Choroid plexus epithelial cell (primary cell): ENCODE data around the gene NPPB.

Source experiments
- DNase-seq: peaks from one replicate; pipeline ENCODE4 v3.0.0-alpha.2; 2010; ENCODE audit warnings: low read depth
- H3K4me3 ChIP-seq: 2 replicates; pipeline ENCODE4 v1.5.1; 2011; ENCODE audit warnings: low read depth, mild to moderate bottlenecking, control low read depth, low read length, moderate library complexity
- TF ChIP-seq, protein P1 (sequence below): conservative IDR thresholded peaks from 2 replicates; pipeline ENCODE4 v1.5.1; 2011; ENCODE audit warnings: low read depth, mild to moderate bottlenecking, control low read depth, inconsistent platforms, low read length, moderate library complexity

The NPPB gene

GRCh38 chr1:11813021-11813420 lies 45.7 kb downstream of the NPPB start:
- H3K4me3 ChIP-seq: no peak overlapping the region
- TF ChIP-seq, protein P1, sequence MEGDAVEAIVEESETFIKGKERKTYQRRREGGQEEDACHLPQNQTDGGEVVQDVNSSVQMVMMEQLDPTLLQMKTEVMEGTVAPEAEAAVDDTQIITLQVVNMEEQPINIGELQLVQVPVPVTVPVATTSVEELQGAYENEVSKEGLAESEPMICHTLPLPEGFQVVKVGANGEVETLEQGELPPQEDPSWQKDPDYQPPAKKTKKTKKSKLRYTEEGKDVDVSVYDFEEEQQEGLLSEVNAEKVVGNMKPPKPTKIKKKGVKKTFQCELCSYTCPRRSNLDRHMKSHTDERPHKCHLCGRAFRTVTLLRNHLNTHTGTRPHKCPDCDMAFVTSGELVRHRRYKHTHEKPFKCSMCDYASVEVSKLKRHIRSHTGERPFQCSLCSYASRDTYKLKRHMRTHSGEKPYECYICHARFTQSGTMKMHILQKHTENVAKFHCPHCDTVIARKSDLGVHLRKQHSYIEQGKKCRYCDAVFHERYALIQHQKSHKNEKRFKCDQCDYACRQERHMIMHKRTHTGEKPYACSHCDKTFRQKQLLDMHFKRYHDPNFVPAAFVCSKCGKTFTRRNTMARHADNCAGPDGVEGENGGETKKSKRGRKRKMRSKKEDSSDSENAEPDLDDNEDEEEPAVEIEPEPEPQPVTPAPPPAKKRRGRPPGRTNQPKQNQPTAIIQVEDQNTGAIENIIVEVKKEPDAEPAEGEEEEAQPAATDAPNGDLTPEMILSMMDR: no peak
- no peak for DNase-seq
